MM.1S (cell line): Measurements from ENCODE around the gene RXFP1.

Experiments used
- CTCF ChIP-seq: fragments of 300-600 bp; sonication (generic); IDR thresholded peaks from 2 replicates; pipeline ENCODE4 v1.5.1; 2016; ENCODE audit warnings: antibody characterized with exemption, low read length, mixed read lengths
- EZH2 ChIP-seq: fragments of 300-600 bp; sonication (generic); optimal IDR thresholded peaks from 2 replicates; pipeline ENCODE3; 2017; ENCODE audit warnings: low read depth, mild to moderate bottlenecking, antibody characterized with exemption, low read length, mixed read lengths
- EZH2phosphoT487 ChIP-seq: fragments of 300-600 bp; sonication (generic); IDR thresholded peaks from 2 replicates; pipeline ENCODE4 v1.6.1; 2018; ENCODE audit warnings: antibody characterized with exemption, low read length

- no peak for TF ChIP-seq CTCF
- no peak for TF ChIP-seq EZH2
- no peak for TF ChIP-seq EZH2phosphoT487
These were observed 66.6 kb downstream of the RXFP1 start for GRCh38 chr4:158588285-158588684.
